ENCODE results near the gene MYO1D. TPM values are rescaled to one million over a fixed set of nuclear protein-coding genes. Genes with fewer than 3 reads are reported as not detected.
"Not testable (repeated sequence)": the region's sequence is repeated elsewhere in the genome, so short reads cannot be mapped to it uniquely, and the experiment has no call there.

Gene MYO1D
- total RNA-seq, result 100 to 1,000 TPM; 247 to 569 (median 444) TPM

DNA sequence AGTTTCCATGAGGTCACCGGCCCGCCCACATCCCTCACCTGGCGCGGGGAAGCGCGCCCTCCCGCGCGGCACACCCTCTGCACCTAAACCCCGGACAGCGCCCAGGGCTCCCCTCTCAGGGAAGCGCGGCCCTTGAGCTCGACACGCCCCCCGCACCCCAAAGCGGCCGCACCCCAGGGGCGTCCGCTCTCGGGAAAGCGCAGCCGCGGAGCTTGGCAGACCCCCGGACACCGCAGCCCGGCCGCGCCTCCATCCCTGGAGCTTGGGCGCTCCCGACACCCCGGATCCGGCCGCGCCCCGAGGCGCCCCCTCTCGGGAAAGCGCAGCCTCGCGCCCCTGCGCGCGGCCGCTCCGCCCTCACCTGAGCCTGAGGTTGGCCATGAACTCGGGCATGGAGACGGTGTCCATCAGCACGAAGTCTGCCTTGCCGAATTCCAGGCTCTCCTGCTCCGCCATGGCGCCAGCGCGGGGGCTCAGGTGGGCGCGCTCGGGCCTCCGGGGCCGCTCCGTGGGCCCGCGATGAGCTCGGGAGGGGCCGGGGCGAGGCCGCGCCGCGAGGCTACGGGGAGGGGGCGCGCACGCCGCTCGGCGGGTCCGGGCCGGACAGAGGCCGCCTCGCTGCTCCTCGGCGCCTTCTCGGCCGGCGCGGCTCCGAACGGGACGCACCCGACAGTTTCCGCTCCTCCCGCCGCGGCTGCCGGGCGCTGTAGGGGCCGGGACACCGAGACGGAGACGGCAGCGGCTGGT, at the start of gene MYO1D:
Gene MYO1D, minus strand, starts transcription at position 708 of the 747 bp plus-strand sequence. Its CDS starts 252 bp downstream, at position 456.
- DNase-seq, result peak; percentile 88
- in situ Hi-C loops (cut with MboI; ENCODE audit: low pct_ligation_motif_present in 1 of 4, low pct_unique_long_range_greater_than_20kb in 1 of 4, low sequenced_read_pairs in 3 of 4) (loop anchor here in 1 of 4 donors (10.0 kb wide), 1 partner anchor 92 kb away; no protein-coding TSS in a partner anchor), intact Hi-C loops (cut with DNase I; ENCODE audit: low total_unique reads) (loop anchor here (5.0 kb wide), 1 partner anchor 89 kb away; no protein-coding TSS in a partner anchor)
- peaks cover 11 to 53% (median 27%) of the 10 kb centered on the region in 4 donors for H3K4me1 ChIP-seq
- TF ChIP-seq POLR2AphosphoS5 (IDR thresholded peaks at IDR 0.05) (peak in 2 of 3 donors; percentile 86 to 93), POLR2A (IDR thresholded peaks at IDR 0.05) (peak; percentile 48), EP300 (IDR thresholded peaks at IDR 0.05; ENCODE audit: low read depth) (no peak), CTCF (IDR thresholded peaks at IDR 0.05) (peak; percentile 35 to 76 (median 44))
- 1 to 7% methylated on average over 3 to 92 of the region's 101 CpGs for WGBS, 2 donors (ENCODE audit: low coverage in 1 of 2)
- H3K27ac ChIP-seq, result peak within 1 kb of the TSS; percentile 92 to 97 (median 94)
- peak within 1 kb of the TSS; percentile 61 to 99 (median 86) for H3K4me3 ChIP-seq
- H3K36me3 ChIP-seq, result no peaks in the 10 kb centered on the region
- H3K9me3 ChIP-seq, result no peaks in the 10 kb centered on the region
- H3K27me3 ChIP-seq, result no peaks in the 10 kb centered on the region

DNA sequence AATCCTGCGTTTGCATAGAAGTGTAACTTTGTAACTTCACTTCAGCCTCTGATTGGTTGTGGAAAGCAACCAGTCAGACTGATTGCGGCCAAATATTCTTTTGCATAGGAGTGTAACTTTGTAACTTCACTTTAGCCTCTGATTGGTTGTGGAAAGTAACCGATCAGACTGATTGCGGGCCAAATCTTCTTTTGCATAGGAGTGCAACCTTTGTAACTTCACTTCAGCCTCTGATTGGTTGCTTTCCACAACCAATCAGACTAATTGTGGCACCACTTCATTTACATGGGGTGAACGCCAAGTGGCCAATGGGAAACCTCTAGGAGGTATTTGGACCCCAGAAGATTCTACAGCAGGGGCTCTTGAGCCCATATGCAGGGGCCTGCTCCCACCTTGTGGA, 49.3 kb upstream of the MYO1D start:
- in situ Hi-C loops (cut with MboI; ENCODE audit: low pct_ligation_motif_present in 1 of 4, low pct_unique_long_range_greater_than_20kb in 1 of 4, low sequenced_read_pairs in 3 of 4) (no loop called here), intact Hi-C loops (cut with DNase I; ENCODE audit: low total_unique reads) (no loop called here)
- DNase-seq, result no peak
- Histone ChIP-seq H3K27ac (no peak overlapping the region), H3K36me3 (no peaks in the 10 kb centered on the region), H3K27me3 (no peaks in the 10 kb centered on the region), H3K4me3 (no peak overlapping the region), H3K9me3 (no peaks in the 10 kb centered on the region), H3K4me1 (peaks cover 10 to 29% (median 14%) of the 10 kb centered on the region in 4 donors)
- WGBS, 2 donors (ENCODE audit: low coverage in 1 of 2), result 80 to 90% methylated on average over 2 to 5 of the region's 5 CpGs
- TF ChIP-seq EP300 (IDR thresholded peaks at IDR 0.05; ENCODE audit: low read depth) (no peak), CTCF (IDR thresholded peaks at IDR 0.05) (no peak), POLR2AphosphoS5 (IDR thresholded peaks at IDR 0.05) (no peak), POLR2A (IDR thresholded peaks at IDR 0.05) (no peak)

GRCh38 chr17:32923905-32924304, 47.0 kb upstream of the MYO1D start:
- intact Hi-C loops (cut with DNase I; ENCODE audit: low total_unique reads); H3K4me3 ChIP-seq; H3K27ac ChIP-seq; H3K36me3 ChIP-seq; H3K9me3 ChIP-seq; H3K27me3 ChIP-seq; DNase-seq: not testable (repeated sequence)
- H3K4me1 ChIP-seq, result peaks cover 4 to 12% (median 10%) of the 10 kb centered on the region in 4 donors
- WGBS, 2 donors (ENCODE audit: low coverage in 1 of 2), result 73 to 93% methylated on average over 3 of the region's 3 CpGs
- in situ Hi-C loops (cut with MboI; ENCODE audit: low pct_ligation_motif_present in 1 of 4, low pct_unique_long_range_greater_than_20kb in 1 of 4, low sequenced_read_pairs in 3 of 4), result loop anchor here (25.0 kb wide), 3 partner anchors 137 to 437 kb away; partner anchors contain the start of gene CDK5R1 (in 1 of the 4)

DNA sequence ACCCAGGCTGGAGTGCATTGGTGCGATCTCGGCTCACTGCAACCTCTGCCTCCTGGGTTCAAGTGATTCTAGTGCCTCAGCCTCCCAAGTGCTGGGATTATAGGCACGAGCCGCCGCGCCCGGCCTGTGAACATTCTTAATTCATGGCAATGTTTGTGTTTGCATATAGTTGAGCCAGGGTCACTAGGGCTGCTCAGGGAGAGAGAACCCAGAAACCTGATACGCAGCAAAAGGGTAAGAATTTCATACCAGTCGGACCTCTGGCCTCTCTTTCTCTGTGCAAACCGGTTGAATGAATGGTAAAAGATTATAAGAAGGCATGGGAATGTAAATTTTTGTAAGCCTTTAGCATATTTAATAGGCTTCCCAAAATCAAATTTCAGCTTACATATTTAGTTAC, 44.1 kb upstream of the MYO1D start:
- Histone ChIP-seq H3K4me1 (no peaks in the 10 kb centered on the region), H3K36me3 (no peaks in the 10 kb centered on the region), H3K9me3 (no peaks in the 10 kb centered on the region), H3K4me3 (no peak overlapping the region), H3K27ac (no peak overlapping the region), H3K27me3 (no peaks in the 10 kb centered on the region)
- in situ Hi-C loops (cut with MboI; ENCODE audit: low pct_ligation_motif_present in 1 of 4, low pct_unique_long_range_greater_than_20kb in 1 of 4, low sequenced_read_pairs in 3 of 4) (loop anchor here (25.0 kb wide), 3 partner anchors 134 to 434 kb away; partner anchors contain the start of gene CDK5R1 (in 1 of the 4)), intact Hi-C loops (cut with DNase I; ENCODE audit: low total_unique reads) (no loop called here)
- TF ChIP-seq POLR2A (IDR thresholded peaks at IDR 0.05), result no peak
- TF ChIP-seq CTCF (IDR thresholded peaks at IDR 0.05), result no peak
- TF ChIP-seq EP300 (IDR thresholded peaks at IDR 0.05; ENCODE audit: low read depth), result no peak
- TF ChIP-seq POLR2AphosphoS5 (IDR thresholded peaks at IDR 0.05), result no peak
- DNase-seq, result no peak
- WGBS, 2 donors (ENCODE audit: low coverage in 1 of 2), result 89 to 90% methylated on average over 3 to 10 of the region's 10 CpGs
